A673 (cell line): ENCODE results near the gene GMDS. TPM values are rescaled to one million over a fixed set of nuclear protein-coding genes. Genes with fewer than 3 reads are reported as not detected.

ENCODE experiments used
- BruUV-seq: library from RNA; stranded (reverse); fragments of 400-500 nt; replicated peaks from 2 replicates; lab custom pipeline; 2021; lab: Mats Ljungman, UMichigan
- CTCF ChIA-PET: fragments of 300-600 bp; sonication (Branson Sonifier 250); formaldehyde crosslinking; loops from one replicate; lab custom pipeline; 2022; ENCODE audit warnings: antibody characterized with exemption; lab: Charles Lee
- POLR2A ChIA-PET: fragments of 300-600 bp; sonication (Branson Sonifier 250); formaldehyde crosslinking; loops from one replicate; lab custom pipeline; 2022; ENCODE audit warnings: antibody characterized with exemption; ENCODE audit not compliant: low non-redundant PET; lab: Charles Lee
- DNase-seq: peaks from one replicate; pipeline ENCODE4 v3.0.0-alpha.2; 2015; ENCODE audit warnings: low spot score
- H3K27ac ChIP-seq: fragments of 200-600 bp; sonication (generic); 2 replicates; pipeline ENCODE4 v1.5.1; 2016; ENCODE audit warnings: mixed run types, low read depth, mild to moderate bottlenecking, mixed read lengths, antibody characterized with exemption, low read length; ENCODE audit not compliant: poor library complexity, severe bottlenecking
- H3K27me3 ChIP-seq: fragments of 200-600 bp; sonication (generic); replicated peaks from 2 replicates; pipeline ENCODE4 v1.6.1; 2017; ENCODE audit warnings: mixed run types, low read depth, mild to moderate bottlenecking, mixed read lengths, antibody characterized with exemption, low read length; ENCODE audit not compliant: insufficient read depth, poor library complexity
- H3K36me3 ChIP-seq: fragments of 200-600 bp; sonication (generic); 2 replicates; pipeline ENCODE4 v1.6.1; 2016; ENCODE audit warnings: mixed run types, mild to moderate bottlenecking, mixed read lengths, antibody characterized with exemption, low read length; ENCODE audit not compliant: insufficient read depth, poor library complexity, severe bottlenecking
- H3K4me1 ChIP-seq: fragments of 200-600 bp; sonication (generic); 2 replicates; pipeline ENCODE4 v1.6.1; 2017; ENCODE audit warnings: mixed run types, mild to moderate bottlenecking, mixed read lengths, antibody characterized with exemption, low read length; ENCODE audit not compliant: insufficient read depth, poor library complexity, severe bottlenecking
- H3K4me3 ChIP-seq: fragments of 200-600 bp; sonication (generic); 2 replicates; pipeline ENCODE4 v1.5.1; 2016; ENCODE audit warnings: low read depth, mixed run types, mild to moderate bottlenecking, mixed read lengths, low read length; ENCODE audit not compliant: poor library complexity, severe bottlenecking
- H3K9me3 ChIP-seq: fragments of 200-600 bp; sonication (generic); 2 replicates; pipeline ENCODE4 v1.6.1; 2016; ENCODE audit warnings: mixed run types, low read depth, mild to moderate bottlenecking, mixed read lengths, antibody characterized with exemption, low read length; ENCODE audit not compliant: poor library complexity, severe bottlenecking
- EZH2 ChIP-seq: fragments of 200-600 bp; sonication (generic); IDR thresholded peaks from 2 replicates; pipeline ENCODE4 v1.6.1; 2017; ENCODE audit warnings: borderline replicate concordance, low read depth, mild to moderate bottlenecking, mixed read lengths, antibody characterized with exemption, low read length; ENCODE audit not compliant: poor library complexity, severe bottlenecking
- intact Hi-C: fragments of 100-400 bp; cut with micrococcal nuclease; formaldehyde crosslinking; loops from one replicate; pipeline ENCODE4 v1.10.0; 2022; ENCODE audit not compliant: unreplicated experiment
- total RNA-seq: library from RNA; stranded (reverse); gene quantifications from 2 replicates; pipeline ENCODE4 v1.2.3, GENCODE V29; 2021
- TF ChIP-seq, protein P1 (sequence below): fragments of 300-800, 200-600 bp; sonication (generic); conservative IDR thresholded peaks from 2 replicates; pipeline ENCODE4 v1.5.1; 2017; ENCODE audit warnings: low read depth, mild to moderate bottlenecking, antibody characterized with exemption, low read length, moderate library complexity, mixed read lengths

Gene GMDS
- total RNA-seq, 1 experiment from 2014 or later = 15.2 TPM

DNA sequence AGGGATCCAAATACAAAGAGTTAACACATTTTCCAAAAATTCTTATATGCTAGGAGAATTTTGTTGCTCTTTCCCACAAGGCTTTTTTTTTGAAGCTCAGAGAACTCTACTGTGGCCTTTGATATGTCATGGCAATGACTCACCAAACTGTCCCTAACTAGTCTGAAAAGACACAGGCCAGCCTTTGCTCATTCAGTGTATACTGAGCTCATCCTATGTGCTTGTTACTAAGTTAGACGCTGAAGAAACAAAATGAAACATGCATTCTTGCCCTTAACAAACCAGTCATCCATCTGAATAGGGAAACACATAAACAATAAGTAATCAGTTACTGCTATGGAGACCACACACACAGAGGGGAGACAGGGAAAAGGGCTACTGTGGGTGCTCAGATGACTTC lies 343.8 kb downstream of the GMDS start:
- Histone ChIP-seq H3K4me1 (no peaks in the 10 kb centered on the region), H3K27me3 (no peaks in the 10 kb centered on the region), H3K9me3 (no peaks in the 10 kb centered on the region), H3K4me3 (no peak overlapping the region), H3K36me3 (no peaks in the 10 kb centered on the region), H3K27ac (no peak overlapping the region)
- DNase-seq = no peak
- intact Hi-C loops = no loop called here
- POLR2A ChIA-PET = no interaction called here
- CTCF ChIA-PET = no interaction called here
- BruUV-seq = no TSS peak
- TF ChIP-seq EZH2 = no peak

GRCh38 chr6:1896897-1897296 lies 348.5 kb downstream of the GMDS start:
- no peak for DNase-seq
- ChIA-PET CTCF (no interaction called here), POLR2A (no interaction called here)
- Histone ChIP-seq H3K27ac (no peak overlapping the region), H3K4me1 (no peaks in the 10 kb centered on the region), H3K27me3 (no peaks in the 10 kb centered on the region), H3K4me3 (no peak overlapping the region), H3K36me3 (no peaks in the 10 kb centered on the region), H3K9me3 (no peaks in the 10 kb centered on the region)
- no TSS peak for BruUV-seq
- intact Hi-C loops = loop anchor here (10.0 kb wide), 1 partner anchor 208 kb away; no protein-coding TSS in a partner anchor
- no peak for TF ChIP-seq EZH2
- TF ChIP-seq, protein P1, sequence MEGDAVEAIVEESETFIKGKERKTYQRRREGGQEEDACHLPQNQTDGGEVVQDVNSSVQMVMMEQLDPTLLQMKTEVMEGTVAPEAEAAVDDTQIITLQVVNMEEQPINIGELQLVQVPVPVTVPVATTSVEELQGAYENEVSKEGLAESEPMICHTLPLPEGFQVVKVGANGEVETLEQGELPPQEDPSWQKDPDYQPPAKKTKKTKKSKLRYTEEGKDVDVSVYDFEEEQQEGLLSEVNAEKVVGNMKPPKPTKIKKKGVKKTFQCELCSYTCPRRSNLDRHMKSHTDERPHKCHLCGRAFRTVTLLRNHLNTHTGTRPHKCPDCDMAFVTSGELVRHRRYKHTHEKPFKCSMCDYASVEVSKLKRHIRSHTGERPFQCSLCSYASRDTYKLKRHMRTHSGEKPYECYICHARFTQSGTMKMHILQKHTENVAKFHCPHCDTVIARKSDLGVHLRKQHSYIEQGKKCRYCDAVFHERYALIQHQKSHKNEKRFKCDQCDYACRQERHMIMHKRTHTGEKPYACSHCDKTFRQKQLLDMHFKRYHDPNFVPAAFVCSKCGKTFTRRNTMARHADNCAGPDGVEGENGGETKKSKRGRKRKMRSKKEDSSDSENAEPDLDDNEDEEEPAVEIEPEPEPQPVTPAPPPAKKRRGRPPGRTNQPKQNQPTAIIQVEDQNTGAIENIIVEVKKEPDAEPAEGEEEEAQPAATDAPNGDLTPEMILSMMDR = no peak

GRCh38 chr6:1895721-1896120 lies 349.7 kb downstream of the GMDS start:
- no peaks in the 10 kb centered on the region for H3K9me3 ChIP-seq
- no peaks in the 10 kb centered on the region for H3K4me1 ChIP-seq
- no peak overlapping the region for H3K4me3 ChIP-seq
- H3K27me3 ChIP-seq = no peaks in the 10 kb centered on the region
- no peak for DNase-seq
- no peak for TF ChIP-seq EZH2
- TF ChIP-seq, protein P1 = no peak
- H3K27ac ChIP-seq = no peak overlapping the region
- no peaks in the 10 kb centered on the region for H3K36me3 ChIP-seq
- BruUV-seq = no TSS peak
- POLR2A ChIA-PET = no interaction called here
- intact Hi-C loops = loop anchor here (10.0 kb wide), 1 partner anchor 209 kb away; no protein-coding TSS in a partner anchor
- CTCF ChIA-PET = no interaction called here

- Histone ChIP-seq H3K4me3 (no peak overlapping the region), H3K9me3 (no peaks in the 10 kb centered on the region), H3K27ac (no peak overlapping the region), H3K4me1 (no peaks in the 10 kb centered on the region), H3K27me3 (no peaks in the 10 kb centered on the region), H3K36me3 (no peaks in the 10 kb centered on the region)
- no peak for TF ChIP-seq EZH2
- TF ChIP-seq, protein P1 = no peak
- CTCF ChIA-PET = no interaction called here
- POLR2A ChIA-PET = no interaction called here
- no TSS peak for BruUV-seq
- no peak for DNase-seq
- intact Hi-C loops = loop anchor here (10.0 kb wide), 1 partner anchor 210 kb away; no protein-coding TSS in a partner anchor
These were observed 350.5 kb downstream of the GMDS start for GRCh38 chr6:1894954-1895353.
